GM19023 (cell line): Measurements from ENCODE around the gene PC.

Experiments used
- ATAC-seq: cut with Tn5 transposase; IDR thresholded peaks from one replicate; pipeline ENCODE4 v1.9.1; 2021; ENCODE audit warnings: mild to moderate bottlenecking, moderate library complexity; ENCODE audit not compliant: unreplicated experiment

Gene PC

GRCh38 chr11:66857234-66857926 lies 100.8 kb downstream of the PC start:
- peak; percentile 4 for ATAC-seq

GRCh38 chr11:66856496-66857233 lies 101.5 kb downstream of the PC start, which contains the start of gene LRFN4:
Gene LRFN4, plus strand, starts transcription at chr11:66857064. Its CDS starts 681 bp downstream, at chr11:66857745.
- ATAC-seq, result peak; percentile 31

GRCh38 chr11:66855574-66856495 lies 102.3 kb downstream of the PC start:
- ATAC-seq, result peak; percentile 73

GRCh38 chr11:66854729-66855211 lies 103.4 kb downstream of the PC start:
- no peak for ATAC-seq

- no peak for ATAC-seq
Measured at GRCh38 chr11:66854231-66854661, 103.9 kb downstream of the PC start.

- no peak for ATAC-seq
Measured at GRCh38 chr11:66853242-66854229, 104.6 kb downstream of the PC start.

GRCh38 chr11:66852466-66853241 lies 105.5 kb downstream of the PC start:
- ATAC-seq, result no peak

GRCh38 chr11:66851698-66852465 lies 106.3 kb downstream of the PC start:
- ATAC-seq, result no peak

GRCh38 chr11:66851239-66851596 lies 107.0 kb downstream of the PC start:
- no peak for ATAC-seq

- ATAC-seq, result no peak
Measured at GRCh38 chr11:66850588-66851238, 107.5 kb downstream of the PC start.

- no peak for ATAC-seq
Measured at GRCh38 chr11:66850235-66850587, 108.0 kb downstream of the PC start.

GRCh38 chr11:66849501-66850234 lies 108.5 kb downstream of the PC start:
- ATAC-seq, result no peak

- no peak for ATAC-seq
Measured at GRCh38 chr11:66848671-66849500, 109.3 kb downstream of the PC start.

- ATAC-seq, result no peak
Measured at GRCh38 chr11:66847461-66848232, 110.5 kb downstream of the PC start.

- no peak for ATAC-seq
Measured at GRCh38 chr11:66846671-66847091, 111.5 kb downstream of the PC start.

- ATAC-seq, result no peak
Measured at GRCh38 chr11:66845876-66846212, 112.3 kb downstream of the PC start.
